HG03159 (cell line): ENCODE results near the gene YEATS2.
"Not testable (repeated sequence)": the region's sequence is repeated elsewhere in the genome, so short reads cannot be mapped to it uniquely, and the experiment has no call there.

Source experiments
- ATAC-seq: cut with Tn5 transposase; IDR thresholded peaks from one replicate; pipeline ENCODE4 v1.9.1; 2021; ENCODE audit warnings: mild to moderate bottlenecking, moderate library complexity; ENCODE audit not compliant: unreplicated experiment

The YEATS2 gene

GRCh38 chr3:183697610-183698317 lies at the start of gene YEATS2:
Gene YEATS2, plus strand, starts transcription at chr3:183697797. Its CDS starts 17,366 bp downstream, at chr3:183715163.
- peak; percentile 75 for ATAC-seq

GRCh38 chr3:183650554-183650953 lies 47.0 kb upstream of the YEATS2 start:
- ATAC-seq = no peak

- no peak for ATAC-seq
These were observed 44.2 kb upstream of the YEATS2 start for GRCh38 chr3:183653209-183654064.

GRCh38 chr3:183654727-183655126 lies 42.9 kb upstream of the YEATS2 start:
- no peak for ATAC-seq

- ATAC-seq = no peak
These were observed 35.5 kb upstream of the YEATS2 start for GRCh38 chr3:183662099-183662498.

- no peak for ATAC-seq
These were observed 32.6 kb upstream of the YEATS2 start for GRCh38 chr3:183664913-183665381.

- ATAC-seq = no peak
These were observed 17.5 kb upstream of the YEATS2 start for GRCh38 chr3:183680061-183680460.

GRCh38 chr3:183687705-183688104 lies 9.9 kb upstream of the YEATS2 start:
- no peak for ATAC-seq

- no peak for ATAC-seq
These were observed 8.7 kb upstream of the YEATS2 start for GRCh38 chr3:183688874-183689273.

GRCh38 chr3:183689621-183690020 lies 8.0 kb upstream of the YEATS2 start:
- not testable (repeated sequence) for ATAC-seq

GRCh38 chr3:183690402-183690995 lies 7.1 kb upstream of the YEATS2 start:
- ATAC-seq = no peak

GRCh38 chr3:183692436-183692835 lies 5.2 kb upstream of the YEATS2 start:
- no peak for ATAC-seq

- ATAC-seq = no peak
These were observed 1.8 kb upstream of the YEATS2 start for GRCh38 chr3:183695569-183696364.

GRCh38 chr3:183697123-183697609 lies 431 bp upstream of the YEATS2 start:
- no peak for ATAC-seq

- peak; percentile 30 for ATAC-seq
These were observed 738 bp downstream of the YEATS2 start for GRCh38 chr3:183698318-183698751.

- peak; percentile 2 for ATAC-seq
These were observed 1.2 kb downstream of the YEATS2 start for GRCh38 chr3:183698756-183699155.

GRCh38 chr3:183699238-183699947 lies 1.8 kb downstream of the YEATS2 start:
- no peak for ATAC-seq

GRCh38 chr3:183701744-183702143 lies 4.1 kb downstream of the YEATS2 start:
- ATAC-seq = no peak

- ATAC-seq = not testable (repeated sequence)
These were observed 6.3 kb downstream of the YEATS2 start for GRCh38 chr3:183703892-183704291.

- no peak for ATAC-seq
These were observed 12.6 kb downstream of the YEATS2 start for GRCh38 chr3:183710231-183710630.
